Coronary artery (tissue), 2 donors: ENCODE results near the gene BNC1.

ENCODE experiments used
- DNase-seq: peaks from one replicate; pipeline ENCODE4 v3.0.0-alpha.2; 2017; ENCODE audit warnings: low spot score
- H3K27ac ChIP-seq, 2 donors: fragments of 200-600 bp; sonication (generic); one replicate each; pipeline ENCODE4 v1.5.1; 2016 to 2019
- H3K4me3 ChIP-seq: fragments of 200-600 bp; sonication (generic); 2 replicates; pipeline ENCODE4 v1.5.1; 2016; ENCODE audit warnings: mild to moderate bottlenecking, moderate library complexity
- CTCF ChIP-seq: fragments of 200-600 bp; sonication (generic); IDR thresholded peaks from one replicate; pipeline ENCODE4 v1.5.1; 2019; ENCODE audit warnings: antibody characterized with exemption

BNC1 gene

DNA sequence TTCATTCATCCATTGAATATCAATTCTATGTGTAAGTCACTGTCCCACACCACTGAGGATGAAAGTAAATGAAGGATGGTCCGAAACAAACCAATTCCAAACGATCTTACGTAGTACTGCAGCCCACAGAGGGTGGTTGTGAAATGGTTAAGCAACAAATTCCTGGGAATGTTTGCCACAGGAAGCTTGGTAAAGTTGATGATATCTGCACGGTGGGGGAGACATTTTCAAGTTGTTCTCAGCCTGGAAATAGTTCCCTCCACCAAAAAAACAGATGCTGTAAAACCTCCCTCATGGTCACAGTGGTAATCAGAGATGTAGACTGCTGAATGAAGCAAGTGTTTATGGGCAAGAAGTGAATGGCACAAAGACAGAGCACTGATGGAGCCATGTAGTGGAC is 35.9 kb upstream of the BNC1 start:
- DNase-seq = no peak
- TF ChIP-seq CTCF = no peak
- Histone ChIP-seq H3K4me3 (no peak overlapping the region), H3K27ac (no peak overlapping the region)

- no peak for DNase-seq
- no peak for TF ChIP-seq CTCF
Observed at GRCh38 chr15:83319771-83320170, 35.3 kb upstream of the BNC1 start.

DNA sequence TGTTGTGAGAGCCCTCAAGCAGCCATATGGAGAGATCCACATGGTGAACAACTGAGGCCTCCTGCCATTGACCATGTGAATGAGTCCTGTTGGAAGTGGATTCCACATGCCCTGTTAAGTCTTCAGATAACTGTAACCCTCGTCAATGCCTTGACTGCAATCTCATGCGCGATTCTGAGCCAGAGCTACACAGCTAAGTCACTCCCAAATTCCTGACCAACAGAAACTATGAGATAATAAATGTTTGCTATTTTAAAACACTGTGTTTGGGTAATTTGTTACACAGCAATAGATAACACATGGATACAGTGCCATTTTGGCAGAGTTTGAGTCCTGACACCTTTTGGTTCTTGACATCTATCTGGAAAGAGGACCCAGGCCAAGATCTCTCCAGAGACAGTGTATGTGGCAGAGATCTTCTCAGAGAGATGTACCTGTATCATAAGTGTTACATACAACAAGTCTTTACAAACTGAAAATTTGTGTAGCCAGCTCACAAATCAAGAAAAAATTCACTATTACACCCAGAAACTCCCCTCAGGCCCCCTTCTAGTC is 34.5 kb upstream of the BNC1 start:
- DNase-seq = no peak
- H3K4me3 ChIP-seq = no peak overlapping the region
- H3K27ac ChIP-seq = no peak overlapping the region
- TF ChIP-seq CTCF = no peak

More at GRCh38 chr15:83319771-83320170, 35.3 kb upstream of the BNC1 start:
- H3K4me3 ChIP-seq = no peak overlapping the region
- H3K27ac ChIP-seq = no peak overlapping the region

- no peak overlapping the region for H3K4me3 ChIP-seq
- no peak overlapping the region for H3K27ac ChIP-seq
- no peak for TF ChIP-seq CTCF
- no peak for DNase-seq
Observed at GRCh38 chr15:83318036-83318435, 33.6 kb upstream of the BNC1 start.

GRCh38 chr15:83312071-83312470 is 27.6 kb upstream of the BNC1 start:
- no peak for TF ChIP-seq CTCF
- Histone ChIP-seq H3K27ac (no peak overlapping the region), H3K4me3 (no peak overlapping the region)
- no peak for DNase-seq

GRCh38 chr15:83310521-83311456 is 26.3 kb upstream of the BNC1 start:
- no peak for TF ChIP-seq CTCF
- Histone ChIP-seq H3K27ac (no peak overlapping the region), H3K4me3 (no peak overlapping the region)
- no peak for DNase-seq

- H3K4me3 ChIP-seq = no peak overlapping the region
- no peak for TF ChIP-seq CTCF
- no peak overlapping the region for H3K27ac ChIP-seq
- no peak for DNase-seq
Observed at GRCh38 chr15:83308671-83309070, 24.2 kb upstream of the BNC1 start.
